Skin of body (tissue), 2 donors: ENCODE data around the gene TMPRSS7. TPM values are rescaled to one million over a fixed set of nuclear protein-coding genes. Genes with fewer than 3 reads are reported as not detected.

Experiments
- DNase-seq: peaks from one replicate; lab custom pipeline; 2025; lab: John Stamatoyannopoulos, UW
- total RNA-seq: library from RNA; depleted of rRNA; stranded (reverse); fragments of >200 nt; gene quantifications from one replicate; pipeline ENCODE4 v1.2.3, GENCODE V29; 2014

The TMPRSS7 gene
- total RNA-seq, 1 donor from 2014 or later: not detected

GRCh38 chr3:112095731-112096130 is 61.2 kb downstream of the TMPRSS7 start:
- DNase-seq: no peak

GRCh38 chr3:112096176-112096575 is 61.6 kb downstream of the TMPRSS7 start:
- no peak for DNase-seq

- DNase-seq: no peak
Measured at GRCh38 chr3:112097378-112097777, 62.8 kb downstream of the TMPRSS7 start.

GRCh38 chr3:112101916-112102315 is 67.4 kb downstream of the TMPRSS7 start:
- no peak for DNase-seq

- no peak for DNase-seq
Measured at GRCh38 chr3:112104774-112105173, 70.2 kb downstream of the TMPRSS7 start.

- no peak for DNase-seq
Measured at GRCh38 chr3:112109322-112109721, 74.8 kb downstream of the TMPRSS7 start.

- DNase-seq: peak; percentile 14
Measured at GRCh38 chr3:112111785-112112402, 77.4 kb downstream of the TMPRSS7 start.

GRCh38 chr3:112114576-112115160 is 80.1 kb downstream of the TMPRSS7 start:
- DNase-seq: no peak

- DNase-seq: no peak
Measured at GRCh38 chr3:112115161-112115739, 80.7 kb downstream of the TMPRSS7 start.

GRCh38 chr3:112115806-112116383 is 81.4 kb downstream of the TMPRSS7 start:
- no peak for DNase-seq

- no peak for DNase-seq
Measured at GRCh38 chr3:112116748-112117186, 82.2 kb downstream of the TMPRSS7 start.

- no peak for DNase-seq
Measured at GRCh38 chr3:112117415-112117814, 82.9 kb downstream of the TMPRSS7 start.

GRCh38 chr3:112117841-112118571 is 83.5 kb downstream of the TMPRSS7 start:
- no peak for DNase-seq

- no peak for DNase-seq
Measured at GRCh38 chr3:112119962-112120836, 85.7 kb downstream of the TMPRSS7 start.

GRCh38 chr3:112121577-112122547 is 87.3 kb downstream of the TMPRSS7 start:
- no peak for DNase-seq

- DNase-seq: no peak
Measured at GRCh38 chr3:112122870-112123269, 88.3 kb downstream of the TMPRSS7 start.

- DNase-seq: no peak
Measured at GRCh38 chr3:112123548-112123947, 89.0 kb downstream of the TMPRSS7 start.

- DNase-seq: no peak
Measured at GRCh38 chr3:112124907-112125607, 90.5 kb downstream of the TMPRSS7 start.

- no peak for DNase-seq
Measured at GRCh38 chr3:112126511-112126911, 92.0 kb downstream of the TMPRSS7 start.
